K562 (cell line): Measurements from ENCODE around the gene CRHR1. TPM values are rescaled to one million over a fixed set of nuclear protein-coding genes. Genes with fewer than 3 reads are reported as not detected.

Experiments
- ATAC-seq: fragments of 200-7000 bp; cut with Tn5 transposase; 3 replicates; pipeline ENCODE4 v1.9.1; 2020; ENCODE audit warnings: moderate library complexity
- BruUV-seq: library from RNA; stranded (reverse); fragments of 400-500 nt; replicated peaks from 2 replicates; lab custom pipeline; 2021; lab: Mats Ljungman, UMichigan
- CTCF ChIA-PET: fragments of 300-600 bp; formaldehyde crosslinking; extraction: SDS; loops from one replicate; lab custom pipeline; 2021; ENCODE audit warnings: low intra/inter-chr PET ratio; lab: Yijun Ruan, JAX
- POLR2A ChIA-PET: fragments of 300-600, 350-650 bp; sonication (Branson Sonifier 250); formaldehyde crosslinking; extraction: SDS; loops from one replicate; lab custom pipeline; 2021; ENCODE audit warnings: antibody characterized with exemption, inconsistent platforms; lab: Yijun Ruan, JAX
- DNase-seq, 4 experiments: peaks; one replicate each; pipeline versions ENCODE4 v3.0.0 to v3.0.0-alpha.2; 2011 to 2018; ENCODE audit warnings: low spot score in 3 of 4, mixed read lengths in 3 of 4; ENCODE audit errors: extremely low read depth in 1 of 4
- FAIRE-seq: peaks from 2 replicates; lab custom pipeline; 2011; peaks lifted over from hg19 to GRCh38; lab: Jason Lieb, UNC
- H2AFZ ChIP-seq: 2 replicates; pipeline ENCODE4 v1.6.0; 2011; ENCODE audit warnings: low read depth, low read length, control low read depth, inconsistent platforms
- H3K27ac ChIP-seq: fragments of 200-600 bp; 3 replicates; pipeline ENCODE4 v1.8.0; 2011; ENCODE audit warnings: low read depth, mild to moderate bottlenecking, control low read depth, inconsistent platforms, low read length, moderate library complexity, mixed read lengths; ENCODE audit errors: extremely low read depth
- H3K27me3 ChIP-seq, 2 experiments: fragments of 300-600 bp in 1 of 2; 2 replicates in 1 of 2; 3 replicates in 1 of 2; pipeline versions ENCODE4 v1.6.0 to v1.8.0; 2011; ENCODE audit warnings: inconsistent platforms in 2 of 2, low read length in 2 of 2, mild to moderate bottlenecking in 1 of 2, mixed read lengths in 1 of 2, moderate library complexity in 1 of 2; ENCODE audit not compliant: control insufficient read depth in 2 of 2, insufficient read depth in 2 of 2
- H3K36me3 ChIP-seq: fragments of 300-600 bp; 3 replicates; pipeline ENCODE4 v1.8.0; 2011; ENCODE audit warnings: mild to moderate bottlenecking, low read length, inconsistent platforms; ENCODE audit not compliant: control insufficient read depth, insufficient read depth
- H3K4me1 ChIP-seq, 2 experiments: fragments of 200-600 bp in 1 of 2; replicated peaks in 1 of 2; 2 replicates in 1 of 2; 3 replicates in 1 of 2; pipeline versions ENCODE4 v1.5.1 to v1.8.0; 2011; ENCODE audit warnings: inconsistent platforms in 2 of 2, low read length in 2 of 2, mild to moderate bottlenecking in 1 of 2, mixed read lengths in 1 of 2, moderate library complexity in 1 of 2; ENCODE audit not compliant: control insufficient read depth in 2 of 2, insufficient read depth in 2 of 2
- H3K4me2 ChIP-seq: 2 replicates; pipeline ENCODE4 v1.6.1; 2011; ENCODE audit warnings: low read length, control low read depth, inconsistent platforms, mixed read lengths; ENCODE audit not compliant: insufficient read depth
- H3K4me3 ChIP-seq: fragments of 200-600 bp; sonication (generic), shearing (Covaris generic); 2 replicates; pipeline ENCODE4 v1.5.1; 2016; ENCODE audit warnings: control low read depth, inconsistent platforms
- H3K79me2 ChIP-seq: fragments of 200-600 bp; 3 replicates; pipeline ENCODE4 v1.8.0; 2011; ENCODE audit warnings: low read length, inconsistent platforms; ENCODE audit not compliant: control insufficient read depth, insufficient read depth
- H3K9ac ChIP-seq, 2 experiments: 2 replicates each; pipeline versions ENCODE4 v1.6.0 to v1.6.1; 2011; ENCODE audit warnings: low read depth in 2 of 2, low read length in 2 of 2, control low read depth in 1 of 2, inconsistent platforms in 1 of 2, mild to moderate bottlenecking in 1 of 2, mixed read lengths in 1 of 2; ENCODE audit not compliant: insufficient read depth in 1 of 2
- H3K9me1 ChIP-seq: one replicate; pipeline ENCODE4 v1.6.0; 2011; ENCODE audit warnings: inconsistent platforms, mild to moderate bottlenecking, low read length, moderate library complexity; ENCODE audit not compliant: control insufficient read depth, insufficient read depth
- H3K9me3 ChIP-seq: replicated peaks from 2 replicates; pipeline ENCODE4 v1.5.1; 2011; ENCODE audit warnings: low read depth, low read length, inconsistent platforms; ENCODE audit not compliant: control insufficient read depth, insufficient read depth
- H4K20me1 ChIP-seq: replicated peaks from 2 replicates; pipeline ENCODE4 v1.6.1; 2011; ENCODE audit warnings: low read length, inconsistent platforms, mixed read lengths; ENCODE audit not compliant: control insufficient read depth, insufficient read depth
- ETS2 ChIP-seq: IDR thresholded peaks from 2 replicates; pipeline ENCODE4 v1.6.1; 2016; ENCODE audit warnings: borderline replicate concordance, missing genetic modification characterization, mild to moderate bottlenecking, moderate library complexity, missing compliant biosample characterization; ENCODE audit not compliant: poor library complexity, severe bottlenecking
- HDAC3 ChIP-seq: fragments of 450-650 bp; IDR thresholded peaks from 2 replicates; pipeline ENCODE4 v1.6.1; 2018; ENCODE audit warnings: borderline replicate concordance, mild to moderate bottlenecking, moderate library complexity; ENCODE audit not compliant: partially characterized antibody
- L3MBTL2 ChIP-seq: fragments of 450-650 bp; IDR thresholded peaks from 2 replicates; pipeline ENCODE4 v1.6.1; 2016; ENCODE audit warnings: mild to moderate bottlenecking, moderate library complexity
- PML ChIP-seq: IDR thresholded peaks from 2 replicates; pipeline ENCODE4 v1.6.1; 2012; ENCODE audit warnings: low read length, inconsistent platforms
- PRPF4 ChIP-seq: fragments of 200-400 bp; formaldehyde crosslinking; IDR thresholded peaks from one replicate; pipeline ENCODE4 v1.6.1; 2017; ENCODE audit warnings: low read length, low read depth, mild to moderate bottlenecking; ENCODE audit not compliant: insufficient read depth, poor library complexity, severe bottlenecking
- SMARCA5 ChIP-seq: fragments of 450-650 bp; IDR thresholded peaks from 2 replicates; pipeline ENCODE4 v1.6.1; 2016
- SMARCB1 ChIP-seq: IDR thresholded peaks from 2 replicates; pipeline ENCODE4 v1.6.1; 2011; ENCODE audit warnings: improper control_type of control experiment, low read depth; ENCODE audit not compliant: insufficient read length
- TAF15 ChIP-seq: fragments of 200-400 bp; formaldehyde crosslinking; IDR thresholded peaks from 2 replicates; pipeline ENCODE4 v1.6.1; 2017; ENCODE audit warnings: mild to moderate bottlenecking, low read depth, low read length, moderate library complexity
- ZFP36 ChIP-seq: fragments of 150-350 bp; IDR thresholded peaks from 2 replicates; pipeline ENCODE4 v1.6.1; 2018; ENCODE audit warnings: low read length, low read depth; ENCODE audit not compliant: partially characterized antibody
- ZNF444 ChIP-seq: fragments of 250-450 bp; sonication (Bioruptor Pico); IDR thresholded peaks from 2 replicates; pipeline ENCODE4 v1.4.0; 2020; ENCODE audit warnings: mild to moderate bottlenecking, moderate library complexity
- WGBS: fragments of 100-300 bp; shearing (Covaris generic); methylation state at CpG from one replicate; pipeline ENCODE4 v1.1.6; 2016; ENCODE audit warnings: low coverage, mixed read lengths; ENCODE audit not compliant: insufficient coverage; ENCODE audit errors: missing lambda C conversion rate; 5-methylcytosine and 5-hydroxymethylcytosine counted together
- in situ Hi-C: fragments of 300-500 bp; cut with MboI; formaldehyde crosslinking; loops from 4 replicates; pipeline ENCODE4 v1.15.0; 2018; ENCODE audit warnings: inconsistent platforms, mixed read lengths
- intact Hi-C: fragments of 100-400 bp; cut with micrococcal nuclease; formaldehyde crosslinking; loops from 2 replicates; pipeline ENCODE4 v1.14.2; 2022
- polyA plus RNA-seq, 8 experiments: library from polyadenylated mRNA; depleted of rRNA in 4 of 8; stranded (reverse) in 5 of 8; unstranded in 3 of 8; fragments of >200 nt; fragmentation: Nextera tagmentation in 2 of 8; fragmentation: Illumina TruSeq in 1 of 8; extraction: Ambion mirVana in 2 of 8; extraction: Trizol in 1 of 8; gene quantifications; 2 replicates each; pipeline versions ENCODE4 v1.2.1 to v1.2.3, GENCODE V29; 2011 to 2014; ENCODE audit warnings: inconsistent platforms in 1 of 8, missing spikeins in 1 of 8
- total RNA-seq, 7 experiments: library from RNA; depleted of rRNA in 6 of 7; stranded (reverse); fragments of >200 nt in 6 of 7; fragmentation: Illumina TruSeq in 2 of 7; extraction: Trizol in 2 of 7; gene quantifications; 2 replicates each; pipeline versions ENCODE4 v1.2.1 to v1.2.3, GENCODE V29; 2011 to 2021; ENCODE audit warnings: low replicate concordance in 1 of 7
- TF ChIP-seq, protein P1 (sequence below): sonication (generic); formaldehyde crosslinking; IDR thresholded peaks from 2 replicates; pipeline ENCODE4 v1.8.0; 2022; ENCODE audit warnings: mild to moderate bottlenecking, missing genetic modification reagents
- TF ChIP-seq, protein P2 (sequence below), 2 experiments: fragments of 450-650 bp; IDR thresholded peaks; 2 replicates each; pipeline ENCODE4 v1.6.1; 2016
- TF ChIP-seq, protein P3 (sequence below): fragments of 450-650 bp; IDR thresholded peaks from 2 replicates; pipeline ENCODE4 v1.7.1; 2018; ENCODE audit warnings: mild to moderate bottlenecking, low read depth; ENCODE audit not compliant: partially characterized antibody

CRHR1 gene
- total and polyA plus RNA-seq, 9 of the 15 experiments (the other 6 are each of a cell fraction or from before 2014, with no cell fraction given): 0.05 TPM; not detected in 8

DNA sequence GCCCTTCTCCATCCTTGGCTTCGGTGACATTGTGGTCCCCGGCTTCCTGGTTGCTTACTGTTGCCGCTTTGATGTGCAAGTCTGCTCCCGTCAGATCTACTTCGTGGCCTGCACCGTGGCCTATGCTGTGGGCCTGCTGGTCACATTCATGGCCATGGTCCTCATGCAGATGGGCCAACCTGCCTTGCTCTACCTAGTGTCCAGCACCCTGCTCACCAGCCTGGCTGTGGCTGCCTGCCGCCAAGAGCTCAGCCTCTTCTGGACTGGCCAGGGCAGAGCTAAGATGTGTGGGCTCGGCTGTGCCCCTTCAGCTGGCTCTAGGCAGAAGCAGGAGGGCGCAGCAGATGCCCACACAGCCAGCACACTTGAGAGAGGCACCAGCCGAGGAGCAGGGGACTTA lies 62.1 kb downstream of the CRHR1 start:
- Histone ChIP-seq H3K27ac (no peak overlapping the region), H2AFZ (no peak overlapping the region), H3K9me3 (no peaks in the 10 kb centered on the region), H4K20me1 (no peaks in the 10 kb centered on the region; the same call in 1 of the 2 replicates), H3K4me1 (peaks cover 0 to 13% of the 10 kb centered on the region in 2 experiments; a peak in 1 of 5 replicates), H3K36me3 (no peaks in the 10 kb centered on the region), H3K27me3 (peaks cover 12 to 74% of the 10 kb centered on the region in 2 experiments; a peak in 4 of 5 replicates), H3K9me1 (no peaks in the 10 kb centered on the region), H3K4me3 (no peak overlapping the region), H3K79me2 (no peaks in the 10 kb centered on the region), H3K4me2 (no peak overlapping the region), H3K9ac (no peak overlapping the region)
- intact Hi-C loops: no loop called here
- DNase-seq (no peak), ATAC-seq (no peak), FAIRE-seq (no peak)
- ChIA-PET CTCF (no interaction called here), POLR2A (no interaction called here)
- 3% methylated on average over 9 of the region's 10 CpGs for WGBS
- in situ Hi-C loops: loop anchor here (25.0 kb wide), 1 partner anchor 434 kb away; no protein-coding TSS in a partner anchor
- no peak for TF ChIP-seq PML
- TF ChIP-seq SMARCB1: no peak
- TF ChIP-seq TAF15: no peak
- TF ChIP-seq ETS2: no peak
- TF ChIP-seq ZNF444: no peak
- TF ChIP-seq ZFP36: no peak
- no peak for TF ChIP-seq PRPF4
- TF ChIP-seq SMARCA5: no peak
- TF ChIP-seq, protein P1, sequence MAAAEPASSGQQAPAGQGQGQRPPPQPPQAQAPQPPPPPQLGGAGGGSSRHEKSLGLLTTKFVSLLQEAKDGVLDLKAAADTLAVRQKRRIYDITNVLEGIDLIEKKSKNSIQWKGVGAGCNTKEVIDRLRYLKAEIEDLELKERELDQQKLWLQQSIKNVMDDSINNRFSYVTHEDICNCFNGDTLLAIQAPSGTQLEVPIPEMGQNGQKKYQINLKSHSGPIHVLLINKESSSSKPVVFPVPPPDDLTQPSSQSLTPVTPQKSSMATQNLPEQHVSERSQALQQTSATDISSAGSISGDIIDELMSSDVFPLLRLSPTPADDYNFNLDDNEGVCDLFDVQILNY: no peak
- TF ChIP-seq, protein P2, sequence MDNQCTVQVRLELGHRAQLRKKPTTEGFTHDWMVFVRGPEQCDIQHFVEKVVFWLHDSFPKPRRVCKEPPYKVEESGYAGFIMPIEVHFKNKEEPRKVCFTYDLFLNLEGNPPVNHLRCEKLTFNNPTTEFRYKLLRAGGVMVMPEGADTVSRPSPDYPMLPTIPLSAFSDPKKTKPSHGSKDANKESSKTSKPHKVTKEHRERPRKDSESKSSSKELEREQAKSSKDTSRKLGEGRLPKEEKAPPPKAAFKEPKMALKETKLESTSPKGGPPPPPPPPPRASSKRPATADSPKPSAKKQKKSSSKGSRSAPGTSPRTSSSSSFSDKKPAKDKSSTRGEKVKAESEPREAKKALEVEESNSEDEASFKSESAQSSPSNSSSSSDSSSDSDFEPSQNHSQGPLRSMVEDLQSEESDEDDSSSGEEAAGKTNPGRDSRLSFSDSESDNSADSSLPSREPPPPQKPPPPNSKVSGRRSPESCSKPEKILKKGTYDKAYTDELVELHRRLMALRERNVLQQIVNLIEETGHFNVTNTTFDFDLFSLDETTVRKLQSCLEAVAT (IDR thresholded peaks at IDR 0.05): no peak
- TF ChIP-seq, protein P3, sequence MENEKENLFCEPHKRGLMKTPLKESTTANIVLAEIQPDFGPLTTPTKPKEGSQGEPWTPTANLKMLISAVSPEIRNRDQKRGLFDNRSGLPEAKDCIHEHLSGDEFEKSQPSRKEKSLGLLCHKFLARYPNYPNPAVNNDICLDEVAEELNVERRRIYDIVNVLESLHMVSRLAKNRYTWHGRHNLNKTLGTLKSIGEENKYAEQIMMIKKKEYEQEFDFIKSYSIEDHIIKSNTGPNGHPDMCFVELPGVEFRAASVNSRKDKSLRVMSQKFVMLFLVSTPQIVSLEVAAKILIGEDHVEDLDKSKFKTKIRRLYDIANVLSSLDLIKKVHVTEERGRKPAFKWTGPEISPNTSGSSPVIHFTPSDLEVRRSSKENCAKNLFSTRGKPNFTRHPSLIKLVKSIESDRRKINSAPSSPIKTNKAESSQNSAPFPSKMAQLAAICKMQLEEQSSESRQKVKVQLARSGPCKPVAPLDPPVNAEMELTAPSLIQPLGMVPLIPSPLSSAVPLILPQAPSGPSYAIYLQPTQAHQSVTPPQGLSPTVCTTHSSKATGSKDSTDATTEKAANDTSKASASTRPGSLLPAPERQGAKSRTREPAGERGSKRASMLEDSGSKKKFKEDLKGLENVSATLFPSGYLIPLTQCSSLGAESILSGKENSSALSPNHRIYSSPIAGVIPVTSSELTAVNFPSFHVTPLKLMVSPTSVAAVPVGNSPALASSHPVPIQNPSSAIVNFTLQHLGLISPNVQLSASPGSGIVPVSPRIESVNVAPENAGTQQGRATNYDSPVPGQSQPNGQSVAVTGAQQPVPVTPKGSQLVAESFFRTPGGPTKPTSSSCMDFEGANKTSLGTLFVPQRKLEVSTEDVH: no peak
- no peak for TF ChIP-seq HDAC3
- no peak for TF ChIP-seq L3MBTL2
- BruUV-seq: no TSS peak
